Measurements from ENCODE around the gene S100A5. TPM values are rescaled to one million over a fixed set of nuclear protein-coding genes. Genes with fewer than 3 reads are reported as not detected.

The S100A5 gene
- total and polyA plus RNA-seq, 2 of the 8 experiments (the other 6 are each of a cell fraction or from before 2014, with no cell fraction given) = not detected

DNA sequence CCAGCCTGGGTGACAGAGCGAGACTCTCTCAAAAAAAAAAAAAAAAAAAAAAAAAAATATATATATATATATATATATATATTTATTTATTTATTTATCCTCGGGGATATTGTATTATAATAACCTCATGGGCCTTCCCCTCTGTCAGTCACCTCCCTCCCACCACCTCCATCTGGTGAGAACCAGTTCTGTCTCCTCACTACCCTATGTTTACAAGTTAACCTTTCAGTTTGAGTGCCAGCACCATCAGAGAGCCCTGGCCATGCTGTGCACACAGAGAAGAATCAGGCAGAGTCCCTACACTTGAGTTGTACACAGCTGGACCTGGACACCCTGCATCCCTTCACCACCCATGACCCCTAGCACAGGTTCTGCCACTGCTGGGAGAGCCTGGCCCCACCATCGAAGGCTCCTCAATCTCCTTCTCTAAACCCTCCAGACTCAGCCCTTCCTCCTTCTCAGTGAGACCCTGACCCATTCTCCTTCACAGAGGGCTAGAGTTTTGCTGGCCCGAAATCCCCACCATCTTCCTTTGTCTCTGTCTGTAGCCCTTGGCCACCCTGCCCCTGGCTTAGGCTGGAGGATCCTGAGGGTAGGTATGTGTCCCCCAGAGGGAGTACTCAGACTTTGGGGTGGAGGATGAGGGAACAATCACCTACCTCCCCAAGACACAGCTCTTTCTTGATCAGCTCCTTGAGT is 1.2 kb downstream of the S100A5 start (continued):
- no peak for TF ChIP-seq SIN3A (conservative IDR thresholded peaks at IDR 0.05 in 1 of 2, IDR thresholded peaks at IDR 0.05 in 1 of 2; ENCODE audit: low read depth in 1 of 2, low read length in 2 of 2)
- TF ChIP-seq CBX8 (IDR thresholded peaks at IDR 0.05; ENCODE audit: borderline replicate concordance, low read depth, low read length) = no peak
- TF ChIP-seq TCF12 (IDR thresholded peaks at IDR 0.05; ENCODE audit: low read depth, low read length) = no peak
- no peak for TF ChIP-seq TBP (IDR thresholded peaks at IDR 0.05; ENCODE audit: low read depth, low read length)
- TF ChIP-seq KDM5A (IDR thresholded peaks at IDR 0.05; ENCODE audit: low read length) = no peak

Measured in H1 (cell line).